Airway epithelial cell (primary cell): ENCODE data around the gene TMEM52. TPM values are rescaled to one million over a fixed set of nuclear protein-coding genes. Genes with fewer than 3 reads are reported as not detected.

Experiments
- total RNA-seq: library from RNA; depleted of rRNA; stranded (reverse); fragments of >200 nt; gene quantifications from 2 replicates; pipeline ENCODE4 v1.2.3, GENCODE V29; 2015

Gene TMEM52
- total RNA-seq, result 3.4 and 8.2 TPM in 2 replicates

GRCh38 chr1:1918901-1919303 lies at the start of gene TMEM52:
Gene TMEM52, minus strand, starts transcription at chr1:1919279. Its CDS starts 14 bp downstream, at chr1:1919265.

GRCh38 chr1:1914971-1915692 lies 3.9 kb downstream of the TMEM52 start, which contains the start of gene CALML6:
Gene CALML6, plus strand, starts transcription at chr1:1915260. Its CDS starts 21 bp downstream, at chr1:1915281.

GRCh38 chr1:1890506-1891348 lies 28.4 kb downstream of the TMEM52 start, which contains the start of gene GNB1:
Gene GNB1, minus strand, starts transcription at chr1:1891087. Its CDS starts 65,634 bp downstream, at chr1:1825453.

Other genes starting within 250 kb of the TMEM52 start
- gene SLC35E2B, start 226.5 kb downstream of the TMEM52 start, total RNA-seq, result 8.0 and 14.0 TPM in 2 replicates
- gene CDK11A, start 194.9 kb downstream of the TMEM52 start, total RNA-seq, result 8.5 and 10.9 TPM in 2 replicates
- gene NADK, start 140.8 kb downstream of the TMEM52 start, total RNA-seq, result 56.7 and 58.0 TPM in 2 replicates
- gene GNB1, start 28.2 kb downstream of the TMEM52 start, total RNA-seq, result 122 and 144 TPM in 2 replicates
- gene CALML6, start 4.0 kb downstream of the TMEM52 start, total RNA-seq, result 0.14 TPM in 1 of 2 replicates, not detected in the other
- 0.07 TPM in 1 of 2 replicates, not detected in the other for gene CFAP74, start 84.5 kb upstream of the TMEM52 start, total RNA-seq
- not detected in 2 replicates for gene GABRD, start 100.1 kb upstream of the TMEM52 start, total RNA-seq
- gene PRKCZ, start 131.1 kb upstream of the TMEM52 start, total RNA-seq, result 24.7 and 41.0 TPM in 2 replicates